Stimulated activated CD4-positive, alpha-beta T cell treated with anti-CD3 and anti-CD28 coated beads, Interleukin-2, amount 100 ng/mL, for 48 hours (primary cell): ENCODE data around the gene HSP90AB1.
A peak's percentile ranks its signal among the peaks of the same experiment; 100 is the strongest.

Source experiments
- DNase-seq, 2 donors: peaks; one replicate each; pipeline ENCODE4 v3.0.0-alpha.2; 2020

HSP90AB1 gene

DNA sequence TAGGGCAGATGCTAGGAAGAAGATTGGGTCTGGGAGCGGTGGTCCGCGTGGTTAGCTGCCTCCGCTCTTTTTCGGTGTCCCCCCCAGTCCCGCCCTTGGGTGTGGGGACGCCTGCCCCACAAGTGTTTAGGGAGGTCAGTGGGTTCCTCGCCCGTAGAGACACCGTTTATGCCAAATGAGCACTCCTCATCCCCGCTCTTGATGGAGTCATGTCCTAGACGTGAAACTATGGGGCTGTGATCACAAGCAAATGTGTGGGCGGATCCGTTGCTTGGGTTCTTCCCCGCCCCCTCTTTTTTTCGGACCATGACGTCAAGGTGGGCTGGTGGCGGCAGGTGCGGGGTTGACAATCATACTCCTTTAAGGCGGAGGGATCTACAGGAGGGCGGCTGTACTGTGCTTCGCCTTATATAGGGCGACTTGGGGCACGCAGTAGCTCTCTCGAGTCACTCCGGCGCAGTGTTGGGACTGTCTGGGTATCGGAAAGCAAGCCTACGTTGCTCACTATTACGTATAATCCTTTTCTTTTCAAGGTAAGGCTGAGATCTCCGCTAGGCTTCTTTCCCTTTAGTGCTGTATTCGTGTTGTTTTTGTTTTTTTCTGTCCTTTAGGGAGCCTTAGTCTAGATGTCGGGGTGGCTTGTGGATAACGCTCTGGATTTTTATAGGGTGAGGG is at the start of gene HSP90AB1:
TSS of gene HSP90AB1 (plus strand) at position 439 of the 675 bp plus-strand sequence. CDS start 1,529 bp downstream, outside the sequence.
- peak; percentile 91 to 95 for DNase-seq

DNA sequence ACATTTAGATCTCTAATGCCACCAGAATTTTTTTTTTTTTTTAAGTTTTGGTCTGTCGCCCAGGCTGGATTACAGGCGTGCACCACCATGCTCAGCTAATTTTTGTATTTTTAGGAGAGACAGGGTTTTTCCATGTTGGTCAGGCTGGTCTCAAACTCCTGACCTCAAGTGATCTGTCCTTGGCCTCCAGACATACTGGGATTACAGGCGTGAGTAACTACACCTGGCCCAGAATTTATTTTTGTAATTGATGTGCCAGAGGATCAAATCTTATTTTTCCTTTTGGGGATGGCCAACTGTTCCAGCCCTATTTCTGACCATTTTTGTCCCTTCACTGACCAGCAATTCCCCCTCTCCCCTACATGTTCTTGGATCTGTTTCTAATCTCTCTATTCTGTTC is 48.2 kb upstream of the HSP90AB1 start:
- DNase-seq: no peak

GRCh38 chr6:44199883-44200282 is 47.0 kb upstream of the HSP90AB1 start:
- DNase-seq: no peak

DNA sequence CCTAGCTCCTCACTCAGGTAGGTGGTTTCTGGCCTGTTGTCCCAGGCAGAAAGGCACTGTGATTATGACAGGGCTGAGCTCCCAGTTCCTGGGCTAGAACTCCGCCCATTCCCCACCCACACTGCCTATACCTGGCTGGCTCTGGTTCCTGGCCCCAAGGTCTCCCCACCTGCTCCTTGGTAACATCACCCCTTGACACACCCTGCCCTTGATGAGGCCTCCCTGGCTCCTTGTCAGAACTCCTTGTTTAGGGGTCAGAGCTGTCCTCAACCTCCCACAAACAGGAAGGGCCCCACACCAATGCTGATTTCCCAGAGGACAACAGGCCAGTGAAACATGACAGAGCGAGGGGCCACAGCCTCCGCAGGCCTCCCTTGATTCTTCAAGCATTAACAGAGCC is 45.7 kb upstream of the HSP90AB1 start:
- DNase-seq: no peak

DNA sequence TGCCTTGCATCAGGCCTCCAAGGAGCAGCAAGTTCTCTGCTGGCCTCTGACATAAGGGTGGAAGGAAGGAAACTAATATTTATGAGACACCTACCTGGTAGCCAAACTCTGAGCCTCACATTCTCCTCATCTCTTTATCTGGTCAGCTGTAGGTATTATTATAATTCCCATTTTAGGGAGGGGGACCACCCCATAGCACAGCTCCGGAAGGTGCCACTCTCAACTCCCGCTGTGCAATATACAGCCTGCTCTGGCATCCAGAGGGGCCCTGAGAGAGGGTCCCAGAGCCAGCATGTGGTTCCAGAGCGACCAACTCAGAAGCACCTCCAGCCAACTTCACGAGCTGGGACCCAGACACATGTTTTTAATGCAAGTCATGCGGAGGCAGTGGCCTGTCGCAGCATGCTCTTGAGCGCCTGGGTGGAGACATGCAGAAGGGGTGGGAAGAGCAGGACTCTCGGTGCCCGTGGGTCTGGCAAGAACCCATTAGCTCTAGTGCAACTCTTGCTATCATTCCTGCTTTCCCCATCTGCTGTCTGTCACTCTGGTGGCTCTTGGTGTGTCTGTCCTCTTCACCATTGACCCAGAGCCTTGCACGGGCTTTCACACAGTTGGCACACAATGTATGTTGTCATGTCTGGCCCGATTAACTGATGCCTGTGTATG is 45.1 kb upstream of the HSP90AB1 start:
- DNase-seq: no peak

DNA sequence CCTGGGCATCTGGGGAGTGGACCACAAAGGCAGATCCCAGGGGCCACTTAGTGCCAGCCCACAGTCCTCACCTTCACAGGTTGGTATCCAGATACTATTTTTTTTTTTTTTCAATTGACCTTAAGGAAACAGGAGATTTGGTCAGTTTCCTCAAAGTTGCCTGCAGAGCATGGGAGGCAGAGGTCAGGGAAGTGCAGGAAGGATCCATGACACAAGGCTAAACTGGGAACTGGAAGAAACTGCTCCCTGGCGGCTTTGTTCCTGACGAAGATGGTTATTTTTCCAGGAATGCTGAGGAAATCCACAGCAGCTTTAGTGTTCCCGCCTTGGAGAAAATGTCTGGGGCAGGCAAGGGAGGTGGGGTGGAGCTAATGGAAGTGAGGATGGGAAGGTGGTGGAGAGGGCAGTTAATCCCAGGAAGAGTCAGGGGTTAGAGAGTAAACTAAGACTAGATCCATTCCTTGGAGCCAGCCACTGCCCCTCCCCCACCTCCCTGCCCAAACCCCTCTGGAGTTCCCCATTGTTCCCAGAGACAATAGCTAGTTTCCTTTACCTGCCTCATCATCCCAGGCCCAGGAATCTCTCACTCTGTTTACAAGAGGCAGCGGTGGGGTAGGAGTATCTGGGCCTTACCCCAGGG is 44.4 kb upstream of the HSP90AB1 start:
- no peak for DNase-seq

DNA sequence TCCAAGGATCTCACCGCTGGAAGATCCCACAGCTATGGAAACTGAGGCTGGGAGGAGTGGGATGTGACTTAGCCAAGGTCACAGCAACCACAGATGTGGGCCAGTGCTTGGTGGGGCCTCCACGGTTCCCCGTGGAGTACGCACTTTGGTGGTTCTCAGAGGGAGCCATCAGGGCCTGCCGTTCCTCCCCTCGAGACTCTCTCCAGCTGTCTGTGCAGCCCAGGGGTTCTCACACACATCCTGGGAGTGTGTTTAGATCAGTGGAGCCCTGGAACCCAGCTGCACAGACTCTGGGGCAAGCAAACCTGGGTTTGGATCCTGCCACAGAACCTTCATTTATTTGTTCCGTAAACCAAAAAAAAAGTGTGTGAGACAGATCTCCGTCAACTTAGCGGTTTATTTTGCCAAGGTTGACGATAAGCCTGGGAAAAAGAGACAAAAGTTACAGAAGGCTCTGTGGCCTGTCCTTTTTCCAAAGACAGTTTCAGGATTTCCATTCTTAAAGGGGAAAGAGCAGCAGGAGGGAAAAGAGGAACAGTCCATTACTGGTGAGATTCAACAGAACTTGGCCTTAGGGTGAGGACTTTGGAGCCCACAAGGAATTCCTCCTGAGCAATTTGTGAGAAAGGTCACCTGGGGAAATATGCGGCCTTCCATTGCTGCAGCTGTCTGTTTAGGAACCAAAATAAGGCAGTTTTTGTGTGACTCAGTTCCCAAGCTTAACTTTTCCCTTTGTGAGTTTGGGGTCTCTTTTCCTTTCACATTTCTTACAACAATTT is 43.7 kb upstream of the HSP90AB1 start:
- DNase-seq: no peak

- no peak for DNase-seq
Measured at GRCh38 chr6:44203955-44204354, 42.9 kb upstream of the HSP90AB1 start.

DNA sequence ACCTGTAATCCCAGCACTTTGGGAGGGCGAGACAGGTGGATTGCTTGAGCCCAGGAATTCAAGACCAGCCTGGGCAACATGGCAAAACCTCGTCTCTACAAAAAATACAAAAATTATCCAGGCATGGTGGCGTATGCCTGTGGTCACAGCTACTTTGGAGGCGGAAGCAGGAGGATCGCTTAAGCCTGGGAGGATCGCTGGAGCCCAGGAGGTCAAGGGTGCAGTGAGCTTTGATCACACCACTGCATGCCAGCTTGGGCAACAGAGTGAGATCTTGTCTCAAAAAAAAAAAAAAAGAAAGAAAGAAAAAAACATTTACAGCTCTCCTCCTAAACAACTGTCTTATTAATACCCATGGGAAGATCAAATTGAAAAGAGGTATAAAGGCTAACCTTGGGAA is 38.9 kb upstream of the HSP90AB1 start:
- no peak for DNase-seq

GRCh38 chr6:44211284-44211683 is 35.6 kb upstream of the HSP90AB1 start:
- no peak for DNase-seq

GRCh38 chr6:44214307-44214706 is 32.6 kb upstream of the HSP90AB1 start:
- no peak for DNase-seq

DNA sequence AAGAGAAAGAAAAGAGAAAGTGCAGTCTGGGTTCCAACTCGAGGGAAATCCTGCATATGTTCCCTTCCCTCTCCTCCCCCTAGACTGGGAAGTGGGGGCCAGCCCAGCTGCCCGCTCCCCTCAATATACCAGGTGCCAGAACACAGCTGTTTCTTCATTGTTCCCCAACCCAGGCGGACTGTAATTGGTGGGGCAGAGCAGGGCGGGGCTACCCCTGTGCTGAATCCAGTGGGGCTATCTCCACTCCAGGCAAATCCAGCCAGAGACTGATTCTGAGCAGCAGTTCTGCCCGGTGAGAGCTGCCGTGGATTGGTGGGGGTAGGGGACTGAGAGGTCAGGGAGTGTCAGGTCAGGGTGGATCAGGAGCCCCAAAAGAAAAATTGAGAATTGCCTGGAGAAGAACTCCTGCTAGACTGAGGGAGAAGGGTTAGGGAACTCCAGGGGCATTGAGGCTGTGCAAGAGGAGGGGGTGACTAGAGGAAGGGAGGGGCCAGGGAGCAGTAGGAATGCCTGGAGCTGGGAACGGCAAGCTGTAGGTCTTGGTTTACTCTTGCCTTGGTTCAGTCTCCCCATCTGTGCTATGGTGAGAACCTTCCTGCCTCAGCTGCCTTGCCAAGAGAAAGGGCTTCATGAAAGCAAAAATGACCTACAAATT is 30.1 kb upstream of the HSP90AB1 start, which contains the start of gene MYMX:
TSS of gene MYMX (plus strand) at position 250 of the 655 bp plus-strand sequence. CDS start 546 bp downstream, outside the sequence.
- DNase-seq: no peak

GRCh38 chr6:44217332-44218143 is 29.4 kb upstream of the HSP90AB1 start:
- DNase-seq: no peak

DNA sequence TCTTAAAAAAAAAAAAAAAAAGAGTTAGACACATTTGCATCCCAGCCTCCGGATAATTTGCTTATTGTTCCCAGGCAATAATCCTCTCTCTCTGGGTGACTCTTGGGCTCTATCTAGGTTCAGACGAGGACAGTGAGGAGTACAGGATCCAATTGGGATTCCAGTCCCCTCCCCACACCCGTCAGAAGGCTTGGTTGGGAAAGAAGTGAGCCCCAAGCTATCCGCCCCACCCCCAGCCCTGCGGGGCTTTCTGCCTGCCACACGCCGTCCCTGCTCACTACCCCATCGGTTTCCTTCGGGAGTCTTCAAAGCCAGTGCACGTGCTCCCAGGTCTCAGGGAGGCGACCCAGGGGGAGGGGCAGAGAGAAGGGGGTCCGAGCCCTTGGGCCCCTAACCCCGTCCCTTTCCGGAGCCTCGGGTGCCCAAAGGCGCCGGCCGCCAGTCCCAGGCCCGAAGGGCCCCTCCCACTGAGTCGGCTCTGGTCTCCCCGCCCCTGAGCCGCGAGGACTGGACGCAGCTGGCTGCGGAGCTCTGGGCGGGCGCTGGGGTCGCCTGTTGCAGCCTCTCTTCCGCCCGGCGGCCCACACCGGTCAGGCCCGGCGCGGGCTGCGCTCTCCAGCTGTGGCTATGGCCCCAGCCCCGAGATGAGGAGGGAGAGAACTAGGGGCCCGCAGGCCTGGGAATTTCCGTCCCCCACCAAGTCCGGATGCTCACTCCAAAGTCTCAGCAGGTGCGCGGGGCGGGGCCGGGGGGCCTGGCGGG is 27.7 kb upstream of the HSP90AB1 start:
- DNase-seq: no peak

GRCh38 chr6:44219815-44220784 is 26.8 kb upstream of the HSP90AB1 start:
- no peak for DNase-seq

GRCh38 chr6:44220913-44221290 is 26.0 kb upstream of the HSP90AB1 start:
- DNase-seq: no peak

DNA sequence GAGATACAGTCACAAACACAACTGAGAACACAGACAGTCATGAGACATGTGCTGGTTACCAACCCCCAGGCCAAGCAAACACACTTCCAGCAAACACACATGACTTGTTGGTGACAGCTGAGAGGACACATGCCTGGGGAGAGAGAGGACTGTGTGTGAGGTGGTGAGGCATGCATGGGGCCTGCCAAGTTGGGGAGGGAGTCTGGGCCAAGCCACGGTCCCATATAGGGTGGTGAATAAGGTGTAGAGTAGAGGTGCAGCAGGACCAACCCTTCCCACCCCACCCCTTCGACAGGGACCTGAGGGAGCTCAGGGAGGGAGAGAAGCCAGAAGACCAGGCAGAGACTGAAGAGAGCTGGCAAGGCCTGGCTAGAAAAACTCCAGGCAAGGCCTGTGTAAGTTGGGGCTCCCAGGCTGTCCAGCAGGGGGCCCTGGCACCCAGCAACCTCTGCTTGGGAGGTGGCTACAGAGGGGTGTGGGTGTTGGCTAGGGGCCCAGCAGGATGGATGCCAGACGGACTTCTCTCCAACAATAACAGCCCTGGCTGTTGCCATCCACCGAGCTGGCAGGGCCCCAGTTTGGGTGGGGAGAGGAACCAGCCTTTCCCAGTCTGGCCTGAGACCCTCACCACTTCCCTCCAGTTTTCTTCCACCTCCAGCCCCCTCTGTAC is 25.5 kb upstream of the HSP90AB1 start:
- DNase-seq: peak; percentile 68 to 72

DNA sequence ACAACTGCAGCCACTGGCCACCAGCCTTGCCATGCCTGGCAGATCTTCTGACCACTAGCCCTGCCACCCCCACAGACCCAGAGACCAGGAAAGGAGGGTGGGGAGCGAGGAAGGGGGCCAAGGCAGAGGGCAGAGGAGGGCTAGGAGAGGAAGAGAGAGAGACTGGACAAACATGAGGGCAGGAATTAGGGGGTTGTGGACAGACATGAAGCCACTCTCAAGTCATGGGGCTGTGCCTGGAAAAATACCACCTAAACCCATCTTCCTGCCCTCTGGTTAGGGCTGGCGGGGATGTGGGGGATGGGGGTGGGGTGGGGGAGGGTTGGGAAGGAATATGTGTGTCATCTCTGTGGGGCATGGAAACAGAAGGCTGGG is 25.0 kb upstream of the HSP90AB1 start:
- DNase-seq: no peak
